Urinary bladder (tissue), 4 donors: ENCODE results near the gene FHOD3. TPM values are rescaled to one million over a fixed set of nuclear protein-coding genes. Genes with fewer than 3 reads are reported as not detected.

Experiments used
- DNase-seq: peaks from one replicate; pipeline ENCODE4 v3.0.0-alpha.2; 2015; ENCODE audit errors: extremely low spot score
- H3K27ac ChIP-seq: one replicate; pipeline ENCODE4 v1.5.1; 2013; ENCODE audit warnings: low read depth, mild to moderate bottlenecking, moderate library complexity
- H3K36me3 ChIP-seq: one replicate; pipeline ENCODE4 v1.6.1; 2013; ENCODE audit warnings: mild to moderate bottlenecking, moderate library complexity; ENCODE audit not compliant: insufficient read depth
- H3K4me1 ChIP-seq: one replicate; pipeline ENCODE4 v1.6.1; 2013; ENCODE audit warnings: mild to moderate bottlenecking, moderate library complexity; ENCODE audit not compliant: insufficient read depth
- H3K4me3 ChIP-seq: one replicate; pipeline ENCODE4 v1.5.1; 2013; ENCODE audit warnings: low read depth, low read length
- WGBS: extraction: QIAGEN DNeasy Blood & Tissue Kit; methylation state at CpG from one replicate; pipeline ENCODE4 v1.1.7; 2013; 5-methylcytosine and 5-hydroxymethylcytosine counted together
- polyA plus RNA-seq: library from polyadenylated mRNA; stranded (reverse); fragments of 200-250 nt; gene quantifications from one replicate; pipeline ENCODE4 v1.2.3, GENCODE V29; 2013
- total RNA-seq: library from RNA; depleted of rRNA; stranded (reverse); fragments of >200 nt; gene quantifications from one replicate; pipeline ENCODE4 v1.2.3, GENCODE V29; 2014
- donor health status: healthy with polysubstance abuse.
- donor health status: healthy.

Gene FHOD3
- total and polyA plus RNA-seq, 2 donors = 27.2 to 35.4 TPM

GRCh38 chr18:36379435-36379984 lies 82.0 kb downstream of the FHOD3 start:
- no peak overlapping the region for H3K27ac ChIP-seq
- no peaks in the 10 kb centered on the region for H3K36me3 ChIP-seq
- 67% methylated on average over 2 of the region's 2 CpGs for WGBS
- H3K4me3 ChIP-seq = no peak overlapping the region
- DNase-seq = no peak
- no peaks in the 10 kb centered on the region for H3K4me1 ChIP-seq

DNA sequence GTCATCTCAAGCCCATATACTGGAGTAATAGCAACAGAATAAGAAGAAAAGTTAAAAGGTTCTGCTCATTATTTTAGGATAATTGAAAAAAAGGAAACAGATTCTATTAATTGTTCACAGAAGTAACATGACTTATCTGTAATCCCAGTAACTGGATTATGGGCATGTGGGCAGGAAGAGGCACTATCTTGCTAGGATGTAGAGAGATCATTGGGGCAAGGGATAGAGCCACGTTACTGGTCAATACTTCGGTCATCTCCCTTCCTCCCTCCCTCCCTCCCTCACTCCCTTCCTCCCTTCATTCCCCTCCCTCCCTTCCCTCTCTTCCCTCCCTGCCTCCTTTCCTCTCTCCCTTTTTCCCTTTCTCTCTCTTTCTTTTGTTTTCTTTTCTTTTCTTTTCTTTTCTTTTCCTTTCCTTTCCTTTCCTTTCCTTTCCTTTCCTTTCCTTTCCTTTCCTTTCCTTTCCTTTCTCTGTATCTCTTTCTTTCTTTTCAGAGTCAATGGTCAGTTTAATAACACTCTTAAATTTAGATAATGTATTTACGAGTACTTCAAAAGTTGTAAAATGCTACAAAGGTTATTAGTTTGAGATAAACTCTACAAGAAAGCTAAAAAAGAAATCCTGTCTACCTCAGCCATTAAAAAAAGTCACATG lies 82.8 kb downstream of the FHOD3 start:
- 82% methylated on average over 3 of the region's 3 CpGs for WGBS
- DNase-seq = no peak
- Histone ChIP-seq H3K4me1 (no peaks in the 10 kb centered on the region), H3K36me3 (no peaks in the 10 kb centered on the region), H3K4me3 (no peak overlapping the region), H3K27ac (no peak overlapping the region)

- Histone ChIP-seq H3K27ac (no peak overlapping the region), H3K36me3 (no peaks in the 10 kb centered on the region), H3K4me1 (no peaks in the 10 kb centered on the region), H3K4me3 (no peak overlapping the region)
- DNase-seq = no peak
- 76% methylated on average over 4 of the region's 4 CpGs for WGBS
Observed at GRCh38 chr18:36381075-36381474, 83.6 kb downstream of the FHOD3 start.

DNA sequence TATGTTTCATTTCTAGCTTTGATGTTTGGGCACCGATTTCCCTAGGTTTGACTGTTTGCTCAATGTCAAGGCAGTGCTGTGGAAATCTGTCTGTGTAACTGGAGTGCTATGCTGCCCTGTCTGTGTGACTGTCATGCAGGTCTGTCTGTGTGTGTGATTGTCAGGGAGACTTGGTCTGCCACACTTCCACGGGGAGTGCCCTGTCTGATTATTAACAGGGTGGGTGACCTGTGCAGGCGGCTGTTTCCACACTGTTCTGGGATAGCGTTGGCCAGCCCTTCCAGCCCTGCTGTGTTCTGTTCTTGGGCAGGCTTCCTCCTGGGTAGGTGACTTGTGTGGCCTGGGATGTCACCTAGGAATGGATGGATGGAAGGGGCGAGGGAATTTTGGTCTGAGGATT lies 85.3 kb downstream of the FHOD3 start:
- WGBS = 74% methylated on average over 5 of the region's 5 CpGs
- Histone ChIP-seq H3K27ac (no peak overlapping the region), H3K36me3 (no peaks in the 10 kb centered on the region), H3K4me3 (no peak overlapping the region), H3K4me1 (no peaks in the 10 kb centered on the region)
- DNase-seq = no peak

DNA sequence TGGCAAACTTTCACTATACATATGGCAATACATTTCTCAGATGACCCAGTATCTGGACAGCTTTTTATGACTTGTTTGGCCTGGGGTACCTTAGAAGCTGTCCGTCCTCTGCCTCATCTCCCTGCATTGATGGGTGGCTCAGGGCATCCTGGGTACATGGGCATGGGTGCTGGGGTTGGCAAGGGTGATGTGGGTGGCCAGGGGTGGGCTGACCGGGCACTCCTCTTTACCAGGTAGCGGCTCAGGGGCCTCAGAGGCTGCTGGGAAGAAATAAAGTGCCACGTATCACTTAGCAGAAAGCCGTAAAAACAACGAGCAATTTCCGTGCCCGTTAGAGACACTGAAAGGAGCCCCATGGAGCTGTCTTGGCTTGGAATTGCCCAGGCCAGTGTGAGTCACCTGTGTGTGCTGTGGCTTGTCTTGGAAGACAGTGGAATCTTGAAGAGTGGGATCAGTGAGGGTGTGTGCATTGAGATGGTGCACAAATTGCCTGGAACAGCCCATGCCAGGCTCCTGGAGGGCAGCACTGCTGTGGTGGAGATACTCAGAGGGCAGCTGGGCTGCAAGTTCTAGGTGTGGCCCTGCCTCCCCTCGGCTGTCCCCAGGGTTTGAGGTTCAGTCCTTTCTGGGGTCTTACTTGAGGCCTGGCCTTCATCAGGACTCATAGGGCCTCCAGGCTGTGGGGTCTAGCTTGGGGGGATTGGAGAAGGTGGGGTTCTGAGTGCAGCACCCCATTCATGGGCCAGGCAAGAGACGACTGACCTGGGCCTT lies 88.8 kb downstream of the FHOD3 start:
- no peak overlapping the region for H3K4me3 ChIP-seq
- H3K36me3 ChIP-seq = no peaks in the 10 kb centered on the region
- WGBS = 83% methylated on average over 10 of the region's 10 CpGs
- H3K27ac ChIP-seq = no peak overlapping the region
- H3K4me1 ChIP-seq = no peaks in the 10 kb centered on the region
- DNase-seq = no peak

- no peak for DNase-seq
- Histone ChIP-seq H3K4me3 (no peak overlapping the region), H3K4me1 (no peaks in the 10 kb centered on the region), H3K27ac (no peak overlapping the region), H3K36me3 (no peaks in the 10 kb centered on the region)
- 71% methylated on average over 3 of the region's 3 CpGs for WGBS
Observed at GRCh38 chr18:36387310-36387709, 89.8 kb downstream of the FHOD3 start.

DNA sequence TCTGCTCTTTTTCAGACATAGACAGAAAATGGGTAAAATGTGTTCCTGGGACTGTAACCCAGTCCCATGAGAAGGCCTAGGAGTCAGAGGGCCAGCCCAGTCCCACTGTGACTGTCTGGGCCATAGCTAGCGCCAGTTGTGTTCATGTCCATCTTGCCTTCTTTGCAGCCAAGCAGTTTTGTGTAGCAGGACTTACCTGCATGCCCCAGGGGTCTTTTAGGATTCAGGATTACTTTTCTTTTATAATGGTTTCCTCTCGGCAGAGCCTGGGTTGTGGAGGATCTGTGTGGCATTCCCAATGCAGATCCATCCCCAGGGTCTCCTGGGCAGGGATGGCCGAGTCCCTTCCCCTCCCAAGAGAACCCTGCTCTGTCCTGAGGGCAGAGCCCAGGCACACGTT lies 90.8 kb downstream of the FHOD3 start:
- Histone ChIP-seq H3K4me1 (no peaks in the 10 kb centered on the region), H3K27ac (no peak overlapping the region), H3K36me3 (no peaks in the 10 kb centered on the region), H3K4me3 (no peak overlapping the region)
- no peak for DNase-seq
- 80% methylated on average over 4 of the region's 4 CpGs for WGBS

- H3K27ac ChIP-seq = no peak overlapping the region
- no peak overlapping the region for H3K4me3 ChIP-seq
- H3K36me3 ChIP-seq = no peaks in the 10 kb centered on the region
- 91% methylated on average over 7 of the region's 7 CpGs for WGBS
- no peak for DNase-seq
- H3K4me1 ChIP-seq = no peaks in the 10 kb centered on the region
Observed at GRCh38 chr18:36389027-36389426, 91.5 kb downstream of the FHOD3 start.

DNA sequence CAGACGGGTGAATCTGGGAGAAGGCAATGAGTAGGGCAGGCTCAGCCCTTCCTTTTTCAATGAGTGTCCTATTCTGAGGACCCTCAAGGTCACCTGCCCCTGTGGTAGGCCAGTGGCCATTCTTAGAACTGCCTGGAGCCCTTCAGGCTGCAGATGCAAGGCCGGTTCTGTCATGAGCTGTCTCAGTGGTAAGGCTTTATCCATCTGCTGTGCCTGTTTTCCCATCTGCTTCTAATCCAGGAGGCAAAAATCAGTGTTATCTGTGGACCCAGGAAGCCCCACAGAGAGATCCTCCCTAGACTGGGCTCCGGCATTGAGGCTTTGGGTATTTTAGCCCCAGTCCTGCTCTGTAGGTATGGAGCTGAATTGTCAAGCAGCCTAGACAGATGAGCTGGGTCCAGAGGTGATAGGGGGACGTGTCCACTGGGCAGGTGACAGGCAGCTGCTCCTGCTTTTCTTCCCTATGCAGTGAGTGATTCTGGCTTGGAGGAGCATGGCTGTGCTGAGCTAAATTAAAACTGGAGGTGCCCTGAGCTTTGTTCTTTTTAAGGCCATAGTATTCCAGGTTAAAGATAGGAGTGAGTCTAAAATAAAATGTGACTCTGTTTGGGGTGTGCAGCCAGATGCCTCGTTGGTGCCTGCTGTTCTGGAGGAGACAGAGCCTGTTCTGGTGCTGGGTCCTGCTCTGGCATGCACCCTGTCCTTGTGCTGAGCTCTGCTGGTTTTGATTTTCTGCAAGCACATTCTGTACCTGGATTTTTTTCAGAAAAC lies 92.5 kb downstream of the FHOD3 start:
- Histone ChIP-seq H3K4me3 (no peak overlapping the region), H3K36me3 (no peaks in the 10 kb centered on the region), H3K27ac (no peak overlapping the region), H3K4me1 (no peaks in the 10 kb centered on the region)
- DNase-seq = no peak
- WGBS = 83% methylated on average over 5 of the region's 5 CpGs

GRCh38 chr18:36391426-36392145 lies 94.1 kb downstream of the FHOD3 start:
- Histone ChIP-seq H3K36me3 (no peaks in the 10 kb centered on the region), H3K27ac (no peak overlapping the region), H3K4me1 (no peaks in the 10 kb centered on the region), H3K4me3 (no peak overlapping the region)
- 96% methylated on average over 7 of the region's 7 CpGs for WGBS
- no peak for DNase-seq

DNA sequence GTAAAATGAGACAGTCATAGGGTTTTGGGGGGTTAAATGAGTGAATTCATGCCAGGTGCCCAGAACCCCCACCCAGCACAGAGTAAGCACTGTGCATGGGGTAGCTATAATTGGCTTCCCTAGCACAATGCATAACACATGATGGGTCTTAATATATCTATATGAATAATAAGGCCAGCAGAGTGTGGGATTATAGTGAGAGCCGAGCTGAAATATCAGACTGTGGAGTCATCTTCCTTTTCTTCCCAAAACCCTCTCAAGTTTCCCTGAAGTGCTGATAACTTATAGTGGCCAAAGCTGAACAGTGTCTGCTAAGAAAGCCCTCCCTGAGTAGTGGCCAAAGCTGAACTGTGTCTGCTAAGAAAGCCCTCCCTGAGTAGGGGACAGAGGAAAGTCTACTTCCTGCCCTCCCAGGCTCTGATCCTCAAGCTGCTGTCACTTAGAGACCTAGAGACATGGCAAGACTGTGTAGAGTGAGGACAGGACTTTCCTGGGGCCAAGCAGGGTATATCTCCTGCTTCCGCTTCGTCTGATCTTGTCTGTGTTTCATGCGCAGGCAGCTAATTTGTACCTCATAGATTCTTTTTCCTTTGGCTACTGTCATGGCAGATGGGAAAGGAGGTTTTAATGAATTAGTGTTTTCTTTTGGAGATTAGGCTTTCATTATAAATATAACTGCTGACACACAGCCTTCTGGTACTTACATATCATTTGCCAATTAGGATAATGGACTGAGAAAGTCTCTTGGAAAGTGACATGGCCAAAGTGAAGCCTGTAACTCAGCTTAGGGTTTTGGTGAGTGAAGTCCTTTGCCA lies 94.9 kb downstream of the FHOD3 start:
- no peak overlapping the region for H3K4me3 ChIP-seq
- no peak overlapping the region for H3K27ac ChIP-seq

DNA sequence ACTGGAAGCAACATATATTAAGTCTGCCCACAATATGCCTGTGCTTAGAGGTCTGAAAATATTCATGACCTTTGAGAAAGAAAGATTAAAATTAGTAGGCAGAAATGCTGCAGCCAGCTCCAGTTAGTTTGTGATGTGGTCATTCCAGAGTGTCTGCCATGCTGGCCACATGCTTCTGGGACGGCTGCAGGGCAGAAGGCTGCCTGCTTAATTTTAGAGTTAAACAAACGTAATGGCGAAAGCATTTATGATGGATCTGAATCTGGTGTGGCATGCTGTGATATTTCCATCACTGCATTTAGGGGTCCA lies 95.4 kb downstream of the FHOD3 start:
- 84% methylated on average over 3 of the region's 3 CpGs for WGBS
- no peak for DNase-seq
- Histone ChIP-seq H3K4me3 (no peak overlapping the region), H3K4me1 (no peaks in the 10 kb centered on the region), H3K27ac (no peak overlapping the region), H3K36me3 (no peaks in the 10 kb centered on the region)

More for the DNA sequence above, 94.9 kb downstream of the FHOD3 start:
- H3K36me3 ChIP-seq = no peaks in the 10 kb centered on the region
- no peaks in the 10 kb centered on the region for H3K4me1 ChIP-seq
- DNase-seq = no peak
- WGBS = 84% methylated on average over 4 of the region's 4 CpGs

DNA sequence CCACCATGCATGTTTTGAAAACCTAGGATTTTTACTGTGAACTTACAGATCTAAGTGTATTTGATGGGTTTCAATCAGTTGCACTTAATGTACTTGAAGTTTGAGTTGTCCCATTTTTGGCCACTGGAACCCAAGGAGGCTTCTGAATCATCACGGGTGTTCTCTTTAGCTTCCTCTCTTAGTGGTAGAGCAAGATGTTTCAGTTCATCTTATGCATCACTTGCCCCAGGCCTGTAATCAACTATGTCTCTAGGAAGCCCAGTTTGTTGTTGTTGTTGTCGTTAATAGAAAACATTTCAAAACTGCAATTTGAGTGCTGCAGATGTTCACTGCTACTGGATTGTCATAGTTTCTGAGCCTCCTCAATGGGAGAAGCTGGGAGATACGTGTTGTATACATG lies 97.0 kb downstream of the FHOD3 start:
- no peak for DNase-seq
- 91% methylated on average over 3 of the region's 3 CpGs for WGBS
- H3K36me3 ChIP-seq = no peaks in the 10 kb centered on the region
- H3K4me3 ChIP-seq = no peak overlapping the region
- H3K27ac ChIP-seq = no peak overlapping the region
- H3K4me1 ChIP-seq = no peaks in the 10 kb centered on the region
